Erythroblast (primary cell): ENCODE data around the gene ITGA5.

Experiments used
- GATA1 ChIP-seq: IDR thresholded peaks from 2 replicates; pipeline ENCODE4 v1.6.1; 2011; ENCODE audit warnings: low read depth, mild to moderate bottlenecking, control low read depth, low read length, moderate library complexity
- POLR2A ChIP-seq: IDR thresholded peaks from 2 replicates; pipeline ENCODE4 v1.6.1; 2011; ENCODE audit warnings: mild to moderate bottlenecking, low read length

- TF ChIP-seq POLR2A (no peak), GATA1 (no peak)
Observed at GRCh38 chr12:54393207-54393609, 25.9 kb downstream of the ITGA5 start.
